GM19438 (cell line): ENCODE data around the gene DENND5B.
"Not testable (repeated sequence)": the region's sequence is repeated elsewhere in the genome, so short reads cannot be mapped to it uniquely, and the experiment has no call there.

Experiments
- ATAC-seq: cut with Tn5 transposase; IDR thresholded peaks from one replicate; pipeline ENCODE4 v1.9.1; 2021; ENCODE audit warnings: low read depth; ENCODE audit not compliant: unreplicated experiment

Gene DENND5B

DNA sequence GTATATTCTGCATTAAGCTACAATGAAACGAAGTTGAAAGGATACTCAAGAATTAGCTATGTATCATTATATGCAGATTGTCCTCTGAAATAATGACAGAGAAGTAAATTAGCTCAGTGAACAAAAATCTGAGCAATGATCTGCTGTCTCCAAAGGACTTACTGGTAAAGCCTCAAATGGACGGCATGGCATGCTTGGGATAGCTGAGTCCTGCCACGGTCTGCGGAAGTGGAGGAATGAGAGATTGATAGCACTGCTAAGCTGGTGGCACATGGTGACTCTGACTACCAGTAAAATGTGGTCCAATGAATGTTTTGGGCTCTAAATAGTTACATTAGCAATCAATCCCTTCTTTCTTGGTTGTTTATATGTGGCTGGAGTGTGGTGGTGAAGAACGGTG, 3.7 kb upstream of the DENND5B start:
- no peak for ATAC-seq

DNA sequence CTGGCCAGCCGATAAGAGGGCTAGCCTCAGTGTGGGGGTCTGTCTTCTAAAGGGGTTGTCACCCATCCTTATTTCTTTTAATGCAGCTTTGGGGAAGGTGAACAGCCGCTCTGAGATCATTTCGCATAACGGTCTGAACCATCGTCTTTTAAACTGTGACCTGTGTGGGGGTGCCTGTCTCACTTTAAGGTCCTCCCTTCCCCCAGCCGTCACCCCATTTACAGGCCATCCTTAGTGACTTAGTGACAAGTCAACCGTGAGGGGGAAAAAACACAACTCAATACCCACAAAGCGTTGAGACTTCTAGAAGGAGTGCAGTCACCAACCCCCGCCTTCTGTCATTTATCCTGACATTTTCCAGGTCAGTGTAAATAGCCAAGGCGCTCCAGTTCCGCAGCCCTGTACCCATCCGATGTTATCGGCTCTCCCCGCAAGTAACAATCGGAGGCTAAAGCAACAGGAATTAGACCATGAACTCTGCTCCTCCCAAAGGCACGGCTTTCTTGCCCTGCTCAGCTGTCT, 505 bp upstream of the DENND5B start:
- ATAC-seq = peak; percentile 22

GRCh38 chr12:31589904-31590641, 863 bp downstream of the DENND5B start:
- peak; percentile 31 for ATAC-seq

DNA sequence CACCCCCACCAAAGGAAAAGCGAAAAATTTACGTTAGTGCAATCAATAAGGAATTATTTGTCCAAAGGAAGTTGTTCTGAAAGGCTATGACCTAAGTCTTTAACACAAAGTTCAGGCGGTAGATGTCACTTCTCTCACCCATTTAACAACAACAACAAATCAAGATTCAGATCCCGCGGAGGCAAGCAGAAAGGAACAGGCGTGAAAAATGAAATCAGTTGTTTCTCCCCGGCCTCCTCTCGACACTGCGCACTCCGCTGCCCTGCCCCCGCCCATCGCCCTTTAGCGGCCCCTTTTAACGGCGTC, 1.4 kb downstream of the DENND5B start:
- peak; percentile 30 for ATAC-seq

DNA sequence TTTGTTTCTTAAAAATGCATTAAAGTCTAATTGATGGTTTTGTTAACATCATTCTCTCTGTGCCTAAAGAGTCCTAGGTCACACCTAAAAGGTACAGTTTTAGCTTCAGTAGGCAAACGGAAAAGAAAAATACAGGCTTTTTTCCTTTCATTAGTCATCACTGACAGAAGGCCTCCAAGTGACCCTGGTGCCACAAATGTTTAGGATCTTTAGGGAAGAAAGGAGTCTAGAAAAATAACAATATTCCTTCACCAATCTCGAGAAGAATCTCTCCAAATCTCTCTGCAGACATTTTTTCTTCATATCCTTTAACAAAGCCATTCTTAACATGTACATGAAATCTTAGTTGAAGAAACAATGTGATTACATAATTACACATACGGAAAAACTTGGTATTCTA, 2.0 kb downstream of the DENND5B start:
- no peak for ATAC-seq

- ATAC-seq = no peak
These were observed 4.2 kb downstream of the DENND5B start for GRCh38 chr12:31586728-31587127.

- ATAC-seq = no peak
These were observed 5.0 kb downstream of the DENND5B start for GRCh38 chr12:31585895-31586294.

DNA sequence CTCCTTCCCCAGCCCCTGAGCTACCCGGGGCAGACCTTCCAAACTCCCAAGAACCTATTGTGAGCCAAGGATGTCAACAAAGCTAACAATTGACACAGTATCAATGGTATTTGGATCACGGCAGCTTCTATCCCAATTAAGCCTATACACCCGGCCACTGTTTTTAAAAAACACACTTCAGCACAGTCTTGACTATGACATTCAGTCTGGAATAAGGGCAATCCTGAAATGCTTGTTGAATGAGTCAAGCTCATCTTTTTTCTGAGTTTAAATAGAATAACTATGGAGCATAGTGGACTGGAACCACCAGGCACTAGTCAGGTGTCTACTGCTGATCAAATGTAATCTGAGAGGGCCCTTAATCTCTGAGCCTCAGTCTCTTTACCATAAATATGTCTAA, 5.7 kb downstream of the DENND5B start:
- no peak for ATAC-seq

DNA sequence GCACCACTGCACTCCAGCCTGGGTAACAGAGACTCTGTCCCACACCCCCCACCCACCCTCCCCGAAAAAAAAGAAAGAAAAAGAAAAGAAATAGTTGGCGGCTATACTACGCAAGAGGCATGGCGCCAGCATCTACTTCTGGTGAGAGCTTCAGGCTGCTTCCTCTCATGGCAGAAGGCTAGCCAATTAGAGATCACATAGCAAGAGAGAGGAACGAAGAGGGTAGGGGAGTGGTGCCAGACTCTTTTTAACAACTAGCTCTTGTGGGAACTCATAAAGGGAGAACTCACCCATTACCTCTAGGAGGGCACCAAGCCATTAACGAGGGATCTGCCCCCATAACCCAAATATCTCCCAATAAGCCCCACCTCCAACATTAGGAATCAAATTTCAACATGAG, 6.2 kb downstream of the DENND5B start:
- ATAC-seq = no peak

GRCh38 chr12:31583878-31584277, 7.1 kb downstream of the DENND5B start:
- no peak for ATAC-seq

DNA sequence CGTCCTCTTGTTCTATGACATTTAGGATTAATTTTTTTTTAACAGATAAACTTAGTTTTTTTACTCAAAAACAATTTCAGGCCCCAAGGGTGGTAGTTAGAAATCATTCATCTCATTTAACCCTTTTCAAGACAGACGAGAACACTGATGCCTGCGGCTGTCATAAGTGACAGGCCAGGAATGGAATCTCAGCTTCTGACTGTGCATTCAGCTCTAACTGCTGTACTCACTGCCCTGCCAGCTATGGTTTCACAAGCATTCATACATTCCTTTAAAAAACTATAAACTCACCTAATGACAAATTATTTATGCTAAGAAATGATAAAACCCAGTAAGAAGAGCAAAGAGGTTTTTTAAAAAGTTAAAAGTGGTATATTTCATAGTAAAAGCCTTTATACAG, 8.8 kb downstream of the DENND5B start:
- ATAC-seq = no peak

GRCh38 chr12:31578632-31579031, 12.3 kb downstream of the DENND5B start:
- ATAC-seq = peak; percentile 64

DNA sequence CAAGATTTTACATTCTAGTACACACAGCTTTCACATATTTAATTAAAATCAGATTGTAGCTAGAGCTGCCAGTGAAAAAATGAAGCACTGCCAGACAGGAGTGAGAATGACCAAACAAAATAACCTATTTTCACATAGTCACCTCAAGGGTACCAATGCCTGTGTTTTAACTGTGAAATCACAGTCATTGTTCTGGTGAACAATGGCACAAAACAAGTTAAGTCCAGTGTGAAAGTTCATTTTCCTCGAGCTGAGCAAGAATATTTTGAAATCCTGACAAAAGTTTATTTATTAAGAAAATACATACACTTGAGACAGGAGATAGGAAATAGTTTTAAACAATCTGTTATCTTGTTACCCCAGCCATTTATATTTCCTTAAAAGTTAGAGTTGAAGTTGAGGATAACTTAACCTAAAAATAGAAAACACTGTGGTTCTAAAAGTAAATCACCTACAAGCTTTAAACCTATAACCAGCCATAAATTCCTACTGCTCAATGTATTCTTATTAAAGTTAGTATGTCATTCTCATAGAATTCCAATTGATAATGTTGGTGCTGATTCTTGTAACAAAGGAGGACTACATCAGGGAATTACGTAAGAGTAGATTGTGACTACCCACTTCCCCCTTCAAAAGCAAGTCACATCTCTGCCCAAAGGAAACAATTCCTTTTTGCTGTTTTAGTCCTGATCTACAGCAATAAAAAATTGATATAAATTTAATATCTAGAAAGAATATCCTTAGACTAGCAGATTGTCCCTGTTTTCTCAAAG, 15.9 kb downstream of the DENND5B start:
- ATAC-seq = no peak

- not testable (repeated sequence) for ATAC-seq
These were observed 16.6 kb downstream of the DENND5B start for GRCh38 chr12:31574367-31574766.

- ATAC-seq = no peak
These were observed 17.9 kb downstream of the DENND5B start for GRCh38 chr12:31572900-31573600.

DNA sequence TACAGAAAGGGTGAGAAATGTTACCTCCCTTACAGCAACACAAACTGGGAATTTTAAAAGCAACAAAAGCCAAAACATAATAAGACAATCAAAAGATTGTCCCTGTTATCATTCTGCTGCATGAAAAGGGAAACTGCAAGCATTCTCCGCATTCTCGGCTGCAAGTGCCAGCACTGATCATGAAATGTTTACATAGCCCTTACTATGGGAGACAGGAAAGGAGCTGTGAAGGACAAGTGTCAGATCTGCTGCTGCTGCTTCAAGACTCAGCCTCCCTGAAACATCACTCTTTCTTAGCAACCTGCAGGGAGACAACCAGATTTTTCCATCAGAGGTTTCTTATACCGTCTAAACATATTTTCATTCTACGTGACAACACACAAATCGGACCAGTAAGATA, 20.1 kb downstream of the DENND5B start:
- ATAC-seq = no peak

DNA sequence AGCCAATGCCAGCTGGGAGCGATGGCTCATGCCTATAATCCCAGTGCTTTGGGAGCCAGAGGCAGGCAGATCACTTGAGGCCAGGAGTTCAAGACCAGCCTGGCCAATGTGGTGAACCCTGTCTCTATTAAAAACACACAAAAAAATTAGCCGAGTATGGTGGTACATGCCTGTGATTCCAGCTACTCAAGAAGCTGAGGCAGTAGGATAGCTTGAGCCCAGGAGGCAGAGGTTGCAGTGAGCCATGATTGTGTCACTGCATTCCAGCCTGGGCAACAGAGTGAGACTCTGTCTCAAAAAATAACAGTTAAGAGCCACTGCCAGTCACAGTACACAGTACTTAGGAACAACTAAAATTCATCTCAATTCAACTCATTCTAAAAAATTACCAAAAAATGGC, 21.4 kb downstream of the DENND5B start:
- ATAC-seq = not testable (repeated sequence)

DNA sequence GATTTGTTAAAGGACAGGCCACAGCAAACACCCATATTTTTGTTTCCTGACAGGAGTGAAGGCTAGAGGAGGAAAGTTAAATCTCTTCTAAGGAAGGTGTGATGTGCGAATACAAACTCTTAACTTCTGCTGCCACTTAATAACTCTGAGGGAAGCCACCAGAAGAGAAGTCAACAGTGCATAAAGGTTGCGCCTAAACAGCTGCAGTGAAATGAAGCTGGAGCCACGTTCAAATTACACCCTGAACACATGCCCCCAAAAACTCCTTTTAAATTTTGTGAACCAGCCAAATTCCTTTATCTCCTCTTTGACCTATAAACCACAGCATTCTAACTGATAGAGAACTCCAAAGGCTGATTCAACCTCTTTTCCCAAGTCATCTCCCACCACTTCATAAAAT, 22.4 kb downstream of the DENND5B start:
- no peak for ATAC-seq

DNA sequence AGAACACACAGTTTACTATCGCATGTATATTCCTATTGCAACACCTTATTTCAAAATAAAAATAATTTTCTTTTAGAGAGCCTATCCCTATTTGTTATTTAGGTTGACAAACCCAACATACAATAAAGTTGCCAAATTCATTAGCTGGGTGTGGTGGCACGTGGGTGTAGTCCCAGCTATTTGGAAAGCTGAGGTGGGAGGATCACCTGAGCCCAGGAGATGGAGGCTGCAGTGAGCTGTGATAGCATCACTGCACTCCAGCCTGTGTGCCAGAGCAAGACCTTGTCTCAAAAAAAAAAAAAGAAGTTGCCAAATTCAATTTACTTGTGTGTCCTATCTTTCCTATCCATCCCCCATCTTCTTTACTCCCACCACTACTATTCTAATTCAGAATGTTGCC, 23.9 kb downstream of the DENND5B start:
- no peak for ATAC-seq

- ATAC-seq = no peak
These were observed 24.4 kb downstream of the DENND5B start for GRCh38 chr12:31566547-31566946.

DNA sequence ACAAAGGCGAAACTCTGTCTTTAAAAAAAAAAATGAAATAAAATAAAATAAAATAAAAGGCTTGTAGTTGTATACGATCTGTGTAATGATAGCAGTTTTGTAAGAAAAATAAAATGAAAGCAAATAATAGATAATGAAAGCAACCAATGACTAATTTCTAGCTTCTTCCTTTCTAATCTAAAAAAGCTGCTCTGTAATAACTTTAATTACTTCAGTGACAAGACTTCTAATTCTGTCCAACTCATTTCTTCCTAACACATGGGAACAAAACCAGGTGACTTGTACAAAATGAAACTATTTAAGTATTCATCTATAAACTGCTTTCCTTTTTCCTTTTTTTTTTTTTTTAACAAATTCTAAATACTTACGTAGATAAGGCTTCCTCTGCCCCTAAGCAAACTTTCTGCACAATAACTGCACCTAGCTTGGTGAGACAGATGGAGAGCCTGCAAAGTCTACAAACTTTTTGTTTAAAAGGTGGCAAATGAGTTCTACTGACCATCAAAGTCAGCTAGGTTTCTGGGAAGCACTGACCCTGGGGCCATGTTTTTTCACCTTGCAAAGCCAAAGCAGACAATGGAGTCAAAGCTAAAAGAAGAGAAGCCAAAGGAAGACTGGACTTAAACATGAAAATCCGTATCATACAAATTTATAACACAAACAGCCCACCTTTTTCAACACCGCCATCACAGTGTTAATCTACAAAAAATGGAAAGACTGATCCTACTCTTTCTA, 28.2 kb downstream of the DENND5B start:
- ATAC-seq = no peak
